GM18507 (cell line): ENCODE measurements around the gene PDPN.

ENCODE experiments used
- DNase-seq: peaks from one replicate; pipeline ENCODE4 v3.0.0; 2011; ENCODE audit warnings: low read depth; ENCODE audit not compliant: insufficient read length; ENCODE audit errors: extremely low spot score
- FAIRE-seq: peaks from 2 replicates; lab custom pipeline; 2011; peaks lifted over from hg19 to GRCh38; lab: Jason Lieb, UNC

Gene PDPN

GRCh38 chr1:13573586-13573985 lies 10.0 kb upstream of the PDPN start:
- DNase-seq (no peak), FAIRE-seq (no peak)

- FAIRE-seq: no peak
- DNase-seq: no peak
Observed at GRCh38 chr1:13576926-13577325, 6.7 kb upstream of the PDPN start.

- FAIRE-seq: no peak
- no peak for DNase-seq
Observed at GRCh38 chr1:13577846-13578245, 5.8 kb upstream of the PDPN start.

- no peak for DNase-seq
- FAIRE-seq: no peak
Observed at GRCh38 chr1:13581446-13581845, 2.2 kb upstream of the PDPN start.

GRCh38 chr1:13582713-13583443 lies 754 bp upstream of the PDPN start:
- DNase-seq (no peak), FAIRE-seq (no peak)

- DNase-seq: no peak
- FAIRE-seq: no peak
Observed at GRCh38 chr1:13583966-13584791, 547 bp downstream of the PDPN start.

GRCh38 chr1:13584876-13585611 lies 1.4 kb downstream of the PDPN start:
- DNase-seq: no peak
- no peak for FAIRE-seq

GRCh38 chr1:13585612-13585991 lies 2.0 kb downstream of the PDPN start:
- DNase-seq (no peak), FAIRE-seq (no peak)

- no peak for FAIRE-seq
- DNase-seq: no peak
Observed at GRCh38 chr1:13586001-13586400, 2.4 kb downstream of the PDPN start.

GRCh38 chr1:13587256-13588030 lies 3.8 kb downstream of the PDPN start:
- FAIRE-seq (no peak), DNase-seq (no peak)

GRCh38 chr1:13588946-13589796 lies 5.5 kb downstream of the PDPN start:
- FAIRE-seq (no peak), DNase-seq (no peak)

GRCh38 chr1:13590486-13590885 lies 6.9 kb downstream of the PDPN start:
- DNase-seq: no peak
- no peak for FAIRE-seq

- DNase-seq (no peak), FAIRE-seq (no peak)
Observed at GRCh38 chr1:13593511-13594131, 10.0 kb downstream of the PDPN start.

- FAIRE-seq: no peak
- DNase-seq: no peak
Observed at GRCh38 chr1:13595411-13595810, 11.8 kb downstream of the PDPN start.

- DNase-seq (no peak), FAIRE-seq (no peak)
Observed at GRCh38 chr1:13597166-13597565, 13.5 kb downstream of the PDPN start.

- DNase-seq (no peak), FAIRE-seq (no peak)
Observed at GRCh38 chr1:13600762-13601453, 17.3 kb downstream of the PDPN start.

GRCh38 chr1:13604176-13604575 lies 20.5 kb downstream of the PDPN start:
- FAIRE-seq: no peak
- no peak for DNase-seq

GRCh38 chr1:13604721-13605120 lies 21.1 kb downstream of the PDPN start:
- FAIRE-seq (no peak), DNase-seq (no peak)
